ENCODE data around the gene SDHB.

Gene SDHB

DNA sequence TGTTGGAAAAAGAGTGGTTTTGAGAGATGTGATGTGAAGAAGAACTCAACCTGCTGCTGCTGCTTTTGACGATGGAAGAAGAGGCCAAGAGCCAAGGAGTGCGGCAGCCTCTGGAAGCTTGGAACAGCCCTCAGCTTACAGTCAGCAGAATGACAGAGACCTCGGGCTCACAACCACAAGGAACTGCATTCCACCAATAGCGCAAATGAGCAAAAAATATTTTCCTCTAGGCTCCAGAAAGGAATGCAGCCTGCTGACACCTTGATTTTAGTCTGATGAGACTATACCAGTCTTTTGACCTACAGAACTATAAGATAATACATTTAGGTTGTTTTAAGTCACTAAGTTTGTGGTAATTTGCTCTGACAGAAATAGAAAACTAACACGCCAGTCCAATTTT, 10.2 kb downstream of the SDHB start:
- no peak for DNase-seq

DNA sequence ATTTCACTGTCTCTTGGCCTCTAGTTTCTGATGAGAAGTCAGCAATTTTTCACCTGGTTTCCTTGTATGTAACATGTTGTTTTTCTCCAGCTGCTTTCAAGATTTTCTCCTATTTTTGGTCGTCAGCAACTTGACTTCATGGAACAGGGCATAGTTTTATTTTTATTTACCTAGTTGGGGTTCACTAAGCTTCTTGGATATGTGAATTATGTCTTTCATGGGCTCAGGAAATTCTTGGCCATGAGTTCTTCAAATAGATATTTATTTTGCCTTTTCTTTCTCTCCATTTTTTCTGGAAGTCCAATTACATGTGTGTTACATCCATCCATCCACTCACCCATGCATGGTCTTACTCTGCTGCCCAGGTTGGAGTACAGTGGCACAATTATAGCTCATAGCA, 13.7 kb downstream of the SDHB start:
- no peak for DNase-seq

DNA sequence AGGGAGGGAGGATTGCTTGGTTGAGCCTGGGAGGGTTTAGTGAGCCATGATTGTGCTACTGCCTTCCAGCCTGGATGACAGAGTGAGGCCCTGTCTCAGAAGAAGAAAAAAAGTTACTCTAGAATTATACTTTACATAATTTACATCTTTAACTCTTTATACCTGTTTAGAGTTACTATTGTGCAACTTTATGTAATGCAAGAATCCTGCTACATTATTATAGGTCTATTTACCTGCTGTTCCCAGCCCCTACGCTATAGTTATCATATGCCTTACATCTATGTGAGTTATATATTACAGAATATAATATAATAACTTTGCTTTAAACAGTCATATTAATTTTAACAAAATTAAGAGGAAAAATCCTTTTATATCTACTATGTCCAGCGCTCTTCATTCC, 14.3 kb downstream of the SDHB start:
- no peak for DNase-seq

DNA sequence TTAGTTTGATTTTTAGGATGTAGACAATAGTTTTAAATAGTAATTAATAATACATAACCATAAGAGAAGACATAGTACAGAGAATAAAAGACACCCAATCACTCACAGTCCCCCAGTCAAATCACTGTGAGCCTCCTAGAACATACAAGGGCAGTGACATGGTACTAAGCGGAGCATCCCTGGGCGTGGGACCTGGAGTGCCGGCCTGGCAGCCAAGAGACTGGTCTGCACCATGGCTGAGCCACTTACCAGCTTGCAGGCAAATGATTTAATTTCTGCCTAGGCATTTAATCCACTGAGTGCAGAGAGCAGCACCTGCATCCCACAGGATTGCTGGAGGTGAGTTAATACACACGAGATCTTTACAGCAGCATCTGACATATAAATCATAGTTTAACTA, 20.4 kb downstream of the SDHB start:
- no peak for DNase-seq

DNA sequence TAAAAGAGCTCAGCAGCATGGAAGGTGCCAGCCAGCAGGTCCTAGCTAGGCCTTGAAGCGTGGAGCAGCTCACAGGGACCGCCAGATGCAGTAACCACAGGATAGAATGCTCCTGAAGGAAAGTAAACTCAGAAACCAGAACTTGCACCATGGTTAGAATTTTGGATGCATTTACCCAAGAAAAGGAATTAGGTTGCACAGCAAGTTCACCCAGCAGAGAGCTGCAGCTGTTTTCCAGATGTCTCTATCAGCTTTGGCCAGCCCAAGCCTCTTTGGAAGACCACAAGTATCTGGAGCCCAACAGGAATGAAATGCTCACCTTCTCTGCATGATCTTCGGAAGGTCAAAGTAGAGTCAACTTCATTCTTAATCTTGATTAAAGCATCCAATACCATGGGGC, 21.1 kb downstream of the SDHB start:
- no peak for DNase-seq

DNA sequence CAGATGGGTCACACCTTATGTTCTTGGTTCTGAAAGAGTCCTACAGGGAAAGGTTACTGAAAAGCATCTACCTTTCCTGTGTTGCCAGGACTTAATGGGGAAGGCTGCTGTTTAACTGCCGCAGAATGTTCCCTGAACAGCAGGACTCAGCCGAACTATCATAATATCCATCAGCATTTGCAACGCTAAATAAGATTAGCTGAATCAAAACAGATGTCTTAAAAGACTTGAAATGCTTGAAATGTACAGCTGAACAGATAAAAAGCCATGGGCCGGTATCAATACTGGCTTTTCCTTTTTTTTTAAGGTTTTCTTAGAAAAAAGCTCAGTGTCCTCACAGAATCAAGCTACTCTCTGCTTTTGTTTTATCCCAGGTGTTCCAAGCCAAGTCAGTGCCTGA, 22.4 kb downstream of the SDHB start:
- DNase-seq, result no peak

DNA sequence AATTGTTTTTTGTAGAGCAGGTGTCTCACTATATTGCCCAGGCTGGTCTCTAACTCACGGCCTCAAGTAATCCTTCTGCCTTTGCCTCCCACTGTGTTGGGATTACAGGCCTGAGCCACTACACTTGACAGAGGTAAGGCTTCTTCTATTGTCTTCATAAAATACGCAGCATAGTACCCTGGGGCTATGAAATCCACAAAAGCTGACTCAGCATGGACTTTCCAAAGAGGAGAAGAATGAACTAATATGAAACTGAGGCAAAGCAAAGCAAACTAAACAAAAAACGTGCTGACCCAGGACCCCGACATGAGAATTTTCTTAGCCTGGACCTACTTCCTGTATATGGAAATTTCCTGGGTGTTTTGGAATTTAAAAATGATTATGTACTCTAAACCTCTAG, 23.6 kb downstream of the SDHB start:
- no peak for DNase-seq

DNA sequence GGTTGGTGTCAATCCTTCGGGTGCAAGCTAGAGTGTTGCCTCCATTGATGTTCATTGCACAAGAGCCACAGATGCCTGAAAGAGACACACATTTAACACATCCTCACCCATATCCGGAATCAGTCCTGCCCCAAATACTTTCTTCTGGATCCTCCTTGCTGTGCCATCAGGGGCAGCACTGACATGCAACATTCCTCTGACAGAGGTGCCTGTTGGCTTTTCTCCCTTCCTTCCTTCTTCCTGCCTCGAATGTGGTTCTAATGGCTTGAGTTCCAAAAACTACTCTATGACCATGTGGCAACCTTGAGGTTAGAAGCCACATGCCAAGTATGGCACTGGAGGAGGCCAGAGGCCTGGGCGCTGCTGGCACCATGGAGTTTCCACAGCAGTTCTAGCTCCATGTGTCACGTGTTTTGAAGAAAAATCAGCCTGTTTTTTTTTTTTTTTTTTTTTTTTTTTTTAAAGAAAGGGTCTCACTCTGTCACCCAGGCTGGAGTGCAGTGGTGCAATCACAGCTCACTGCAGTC, 25.1 kb downstream of the SDHB start:
- no peak for DNase-seq

DNA sequence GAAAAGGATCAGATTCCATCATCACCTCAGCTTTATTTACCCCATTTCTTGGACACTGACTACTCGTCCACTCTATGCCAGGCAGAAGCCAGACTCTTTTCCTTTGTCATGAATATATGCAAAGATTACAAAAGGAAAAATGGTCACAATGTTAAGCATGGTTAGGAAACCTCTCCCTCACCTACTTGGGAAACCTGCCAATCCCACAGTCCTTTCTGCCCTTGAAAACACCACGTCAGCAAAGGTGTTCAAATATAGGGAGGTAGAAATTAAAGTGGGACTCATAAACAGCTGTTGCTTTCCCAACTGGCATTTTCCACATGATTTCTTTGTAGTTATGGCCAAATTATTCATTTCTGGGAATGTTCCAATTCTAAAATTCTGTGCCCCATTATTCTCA, 25.9 kb downstream of the SDHB start:
- DNase-seq, result no peak

DNA sequence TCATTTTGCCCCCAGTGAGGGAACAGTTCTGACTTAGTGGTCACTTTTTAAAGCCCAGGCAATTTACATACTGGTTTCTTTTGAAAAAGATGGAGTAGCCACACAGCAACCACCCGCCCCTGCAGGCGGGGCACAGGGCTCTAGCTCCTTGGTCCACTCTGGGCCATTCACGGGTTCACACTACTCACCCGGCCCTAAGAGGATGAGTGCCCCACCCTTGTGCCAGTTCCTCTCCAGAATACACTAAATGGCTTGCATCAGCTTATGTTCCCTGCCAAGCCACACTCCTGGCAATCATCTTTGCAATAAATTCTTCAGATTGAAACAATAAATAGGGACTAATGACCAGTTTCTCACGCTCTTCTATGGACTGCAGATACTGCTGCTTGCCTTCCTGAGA, 26.4 kb downstream of the SDHB start:
- DNase-seq, result no peak

DNA sequence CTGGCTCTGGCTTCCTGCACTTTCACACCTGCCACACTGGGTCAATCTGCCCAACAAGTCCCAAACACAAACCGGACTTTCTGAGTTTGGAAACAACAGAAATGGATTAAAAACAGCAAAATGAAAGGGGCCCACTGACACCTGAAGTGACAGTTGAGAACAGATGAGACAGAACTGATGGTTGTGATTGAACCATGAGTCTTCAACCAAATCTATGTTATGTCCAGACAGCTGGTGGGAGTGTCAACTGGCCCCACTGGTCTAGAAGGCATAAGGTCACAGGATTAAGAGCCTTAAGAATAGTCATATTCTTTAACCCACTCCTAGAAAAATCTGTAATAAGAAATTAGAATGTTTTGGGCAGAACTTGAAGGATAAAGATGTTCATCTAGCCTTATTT, 29.1 kb downstream of the SDHB start:
- no peak for DNase-seq

DNA sequence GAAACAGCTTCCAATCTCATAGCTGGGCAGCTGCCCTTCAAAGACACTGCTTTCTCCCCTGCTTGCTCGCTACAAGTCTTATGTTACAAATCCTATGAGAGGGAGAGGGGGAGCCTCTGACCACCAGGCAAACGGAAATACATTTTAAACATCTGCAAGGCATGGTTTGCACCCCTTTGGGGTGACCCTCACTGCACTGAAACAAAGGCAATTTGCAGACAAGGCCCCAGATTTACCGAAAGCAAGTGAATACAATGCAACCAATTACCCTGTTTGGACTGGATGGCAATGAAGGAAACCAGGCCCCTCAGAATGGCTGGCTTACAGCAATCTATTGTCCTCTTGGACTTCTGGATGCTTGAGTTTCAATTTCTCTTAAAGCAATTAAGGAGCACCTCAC, 30.3 kb downstream of the SDHB start:
- no peak for DNase-seq

DNA sequence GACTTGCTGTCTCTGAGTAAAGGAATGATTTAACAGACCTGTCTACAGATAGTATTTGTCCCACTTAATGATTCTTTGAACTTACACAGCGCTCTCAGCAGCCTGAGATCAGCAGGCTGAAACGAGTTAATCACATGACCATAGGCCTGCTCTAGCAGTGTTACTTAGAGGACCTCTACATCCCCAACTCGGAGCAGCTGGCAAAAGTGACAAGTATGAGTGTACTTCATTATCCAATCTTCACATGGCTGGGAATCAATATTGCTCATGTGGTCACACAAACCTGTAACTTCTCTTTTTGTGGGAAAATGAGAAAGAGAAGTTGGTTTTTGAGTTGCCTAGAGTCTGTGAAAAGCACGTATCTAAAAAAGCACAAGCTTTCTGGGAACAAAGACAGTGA, 30.7 kb downstream of the SDHB start:
- DNase-seq, result no peak

DNA sequence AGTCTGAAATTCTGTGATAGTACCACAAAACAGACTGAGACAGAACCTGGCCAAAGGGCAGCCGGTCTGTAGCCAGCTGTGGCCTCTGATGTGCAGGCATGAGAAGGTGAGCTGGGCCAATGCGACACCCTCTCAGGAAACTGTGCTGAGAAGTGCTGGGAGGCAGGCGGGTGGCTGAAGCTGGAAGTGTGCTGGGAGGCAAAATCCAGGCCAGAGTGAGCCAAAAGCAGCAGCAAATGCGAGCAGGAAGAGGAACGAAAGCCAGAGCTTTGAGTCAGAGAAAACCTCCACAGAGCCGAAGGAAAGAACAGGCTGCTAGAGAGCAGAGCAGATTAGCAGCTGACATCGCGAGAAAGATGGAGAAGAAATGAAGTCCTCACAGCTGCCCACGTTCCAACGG, 31.9 kb downstream of the SDHB start:
- DNase-seq, result no peak

DNA sequence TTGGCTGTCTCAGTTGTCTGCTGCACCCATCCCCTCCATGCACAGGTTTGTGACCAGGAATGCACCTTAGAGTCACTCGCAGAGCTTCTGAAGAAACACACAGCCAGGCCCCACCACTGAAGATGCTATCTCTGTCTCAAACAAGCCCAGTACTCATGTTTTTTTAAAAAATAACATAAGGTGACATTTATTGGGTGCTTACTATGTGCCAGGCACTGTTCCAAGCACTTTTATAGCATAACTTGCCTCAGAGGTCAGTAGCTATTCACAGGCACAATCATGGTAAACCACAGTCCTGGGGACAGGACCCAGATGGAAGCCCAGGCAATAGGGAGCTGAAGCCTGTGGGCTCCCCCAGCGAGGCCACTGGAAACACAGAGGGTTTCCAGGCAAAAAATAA, 33.3 kb downstream of the SDHB start:
- DNase-seq, result no peak

DNA sequence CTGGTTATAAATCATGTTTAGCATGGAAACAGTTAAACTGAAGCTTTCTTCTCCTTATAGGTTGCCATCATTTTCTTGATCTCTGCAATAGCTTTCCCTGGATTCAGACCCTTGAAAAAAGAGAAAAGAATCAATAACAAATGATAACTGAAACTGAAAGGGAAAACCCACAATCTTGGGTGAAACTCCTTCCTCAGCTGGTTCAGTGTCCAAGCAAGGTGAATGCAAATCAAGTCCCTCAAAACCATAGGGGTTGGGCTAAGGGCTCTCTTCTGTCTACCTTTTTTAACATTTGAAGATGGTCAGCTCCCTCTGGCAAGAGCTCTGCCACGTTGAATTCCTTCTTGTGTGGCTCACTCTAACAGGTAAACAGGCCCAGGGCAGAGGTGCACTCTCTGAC, 35.0 kb downstream of the SDHB start:
- DNase-seq, result no peak

DNA sequence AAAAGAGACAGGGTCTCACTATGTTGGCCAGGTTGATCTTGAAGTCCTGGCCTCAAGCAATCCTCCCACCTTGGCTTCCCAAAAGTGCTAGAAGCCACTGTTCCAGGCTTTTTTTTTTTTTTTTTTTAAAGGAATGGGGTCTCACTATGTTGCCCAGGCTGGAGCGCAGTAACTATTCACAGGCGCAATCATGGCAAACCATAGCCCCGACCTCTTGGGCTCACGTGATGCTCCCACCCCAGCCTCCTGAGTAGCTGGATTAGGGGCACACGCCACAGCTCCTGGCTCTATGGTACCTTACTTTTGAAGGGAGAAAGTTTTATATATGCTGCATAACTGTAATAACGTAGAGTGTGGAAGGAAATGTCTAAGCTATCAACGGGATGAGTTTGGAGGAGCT, 36.4 kb downstream of the SDHB start:
- no peak for DNase-seq

DNA sequence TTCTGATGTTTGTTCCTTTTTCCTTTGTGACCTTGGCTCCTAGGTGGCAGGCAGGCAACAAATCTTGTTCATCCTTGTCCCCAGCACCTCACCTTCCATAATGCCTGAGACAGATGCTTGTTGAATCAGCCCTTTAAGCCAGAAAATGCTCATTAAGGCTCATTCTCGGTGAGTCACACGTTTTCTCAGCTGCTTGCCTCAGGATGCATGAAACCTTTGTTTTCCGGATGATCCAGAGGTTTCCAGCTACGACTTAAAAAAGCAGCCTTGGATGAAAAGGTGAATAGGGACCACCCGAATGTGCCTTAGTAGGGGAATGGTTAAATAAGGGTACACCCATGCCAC, 37.5 kb downstream of the SDHB start:
- no peak for DNase-seq

DNA sequence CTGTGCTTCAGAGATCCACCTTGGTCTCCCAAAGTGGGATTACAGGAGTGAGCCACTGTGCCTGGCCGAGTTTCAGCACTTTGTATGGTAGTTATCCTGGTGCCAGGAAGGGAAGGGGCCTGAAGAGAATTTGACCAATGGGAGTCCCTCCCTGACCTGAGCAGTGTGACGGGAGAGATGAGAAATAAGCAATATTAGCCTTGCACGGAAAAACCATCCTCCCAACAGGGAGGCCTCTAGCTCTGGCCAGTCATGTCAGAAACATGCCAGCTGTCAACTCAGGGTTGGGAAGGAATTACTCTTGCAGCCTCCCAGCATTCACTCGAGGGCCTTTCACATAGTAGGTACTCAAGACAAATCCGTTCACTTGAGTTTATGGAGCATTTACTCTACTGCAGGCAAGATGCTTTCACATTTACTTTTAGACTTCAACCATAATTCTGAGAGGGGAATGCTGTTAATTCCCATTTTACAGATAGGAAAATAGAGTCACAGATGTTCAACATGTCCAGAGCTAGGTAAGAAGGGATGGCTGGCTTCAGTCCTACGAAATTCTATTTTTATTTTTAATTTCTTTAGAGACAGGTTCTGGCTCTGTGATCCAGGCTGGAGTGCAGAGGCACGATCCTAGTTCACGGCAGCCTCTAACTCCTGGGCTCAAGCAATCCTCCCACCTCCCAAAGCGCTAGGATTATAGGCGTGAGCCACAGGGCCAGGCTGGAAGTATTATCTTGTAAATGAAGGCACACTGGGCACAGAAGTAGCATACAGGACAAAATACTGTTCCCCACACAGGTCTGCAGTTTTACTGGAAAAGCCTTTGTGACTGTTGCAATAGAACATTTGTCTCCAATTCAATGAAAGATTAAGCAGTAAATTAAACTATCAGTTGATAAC, 38.9 kb downstream of the SDHB start:
- DNase-seq, result no peak

DNA sequence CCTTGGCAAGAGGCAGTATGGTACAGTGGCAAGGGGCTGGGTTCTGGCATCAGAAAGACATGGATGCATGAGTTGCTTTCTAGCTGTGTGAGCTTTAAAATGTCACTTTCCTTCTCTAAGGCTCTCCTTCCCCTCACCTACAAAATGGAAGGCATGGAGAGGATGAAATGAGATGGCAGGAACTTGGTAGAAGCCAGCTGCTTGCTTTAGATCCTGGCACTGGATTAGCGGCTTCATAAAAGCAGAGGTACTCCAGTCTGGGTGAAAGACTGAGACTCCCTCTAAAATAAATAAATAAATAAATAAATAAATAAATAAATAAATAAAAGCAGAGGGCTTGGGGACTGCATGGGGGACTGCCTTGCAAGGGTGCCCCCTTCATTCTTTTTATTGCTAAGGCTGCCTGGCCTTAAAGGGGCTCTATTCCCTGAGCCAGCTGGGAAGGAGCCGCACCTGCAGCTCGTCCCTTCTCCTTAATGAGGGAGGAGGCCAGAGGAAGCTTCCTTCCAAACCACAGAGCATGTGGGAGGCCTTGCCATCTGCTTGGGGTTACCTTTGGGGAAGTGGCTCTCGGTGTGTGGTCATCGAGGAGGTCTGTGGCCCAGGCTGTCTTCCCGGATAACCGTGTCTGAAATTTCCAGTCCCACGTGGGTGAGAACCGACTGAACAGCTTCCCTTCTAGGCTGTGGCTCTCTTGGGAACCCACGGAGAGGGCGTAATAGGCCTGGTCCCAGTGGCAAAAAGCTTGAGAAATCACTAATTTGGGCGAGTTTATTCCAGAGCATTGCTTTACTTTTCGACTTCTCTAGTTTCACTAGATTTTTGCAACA, 40.1 kb downstream of the SDHB start:
- DNase-seq, result no peak

DNA sequence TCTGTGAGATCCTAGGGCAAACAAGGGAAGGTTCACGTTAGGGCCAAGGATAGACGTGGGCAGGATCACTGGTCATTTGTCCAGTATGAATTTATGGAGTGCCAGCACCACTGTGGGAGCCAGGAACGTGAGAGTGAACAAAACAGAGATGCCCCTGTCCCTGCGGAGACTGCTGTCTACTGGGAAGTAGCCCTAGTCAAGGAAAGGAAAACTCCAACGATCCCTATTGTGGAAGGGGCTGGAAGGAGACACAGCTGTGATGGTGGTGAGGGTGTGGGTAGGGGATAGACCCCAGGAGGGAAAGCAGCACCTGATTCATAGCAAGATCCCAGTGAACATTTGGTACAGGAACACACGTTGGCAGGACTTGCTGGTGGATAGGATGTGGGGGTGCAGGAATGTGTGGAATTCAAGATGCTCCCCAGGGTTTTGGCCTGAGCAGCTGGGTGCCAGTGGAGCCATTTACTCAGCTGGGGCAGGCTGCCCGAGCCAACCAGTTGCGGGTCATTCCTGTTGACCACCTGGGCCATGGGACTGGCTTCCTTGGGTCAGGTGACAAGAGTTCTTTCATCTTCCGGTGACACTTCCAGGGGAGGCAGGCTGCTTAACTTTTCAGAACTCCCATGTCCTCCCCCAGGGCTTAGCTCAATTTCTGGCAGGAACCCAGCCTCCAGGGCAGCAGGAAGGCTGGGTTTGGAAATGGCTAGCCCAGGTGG, 40.9 kb downstream of the SDHB start:
- DNase-seq, result no peak

DNA sequence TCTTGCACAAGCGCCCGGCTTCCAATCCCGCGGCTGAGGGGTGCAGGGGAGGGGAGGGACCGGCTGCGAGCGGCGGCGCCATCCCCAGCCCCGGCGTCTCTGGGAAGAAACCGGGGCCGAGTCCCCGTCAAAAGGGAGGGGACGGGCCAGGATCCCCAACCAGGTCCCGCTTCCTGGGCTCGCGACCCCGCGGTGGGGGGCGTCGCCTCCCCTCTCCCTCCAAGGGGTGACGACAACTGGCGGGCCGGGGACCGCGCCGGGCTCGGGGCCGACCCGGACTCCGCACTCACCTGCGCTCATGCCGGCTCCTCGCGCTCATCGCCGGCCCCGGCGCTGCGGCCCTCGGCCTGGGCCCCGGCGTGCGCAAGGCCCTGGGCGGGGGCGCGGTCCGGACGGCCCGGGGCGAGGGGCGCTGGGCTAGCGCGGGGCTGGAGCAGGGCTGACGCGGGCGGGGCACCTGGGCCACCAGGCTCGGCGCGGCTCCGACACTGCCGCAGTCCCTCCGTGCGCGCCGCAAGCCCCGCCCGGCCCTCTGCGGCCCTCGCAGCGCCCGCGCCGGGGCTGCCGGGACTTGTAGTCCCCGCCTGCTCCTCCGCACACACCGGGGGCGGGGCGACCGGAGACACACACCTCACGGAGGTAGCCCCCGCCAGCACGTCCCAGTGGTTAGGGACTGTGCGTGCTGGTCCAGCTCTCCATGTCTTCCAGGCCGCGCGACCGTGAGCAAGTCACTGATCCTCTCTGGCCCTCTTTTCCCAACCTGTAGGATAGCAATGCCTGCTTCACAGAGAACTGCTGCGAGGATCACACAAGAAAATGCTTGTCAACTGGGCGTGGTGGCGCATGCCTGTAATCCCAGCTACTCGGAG, 42.2 kb downstream of the SDHB start, which contains the start of gene ATP13A2:
Gene ATP13A2 (minus strand): TSS at position 490 of the 869 bp plus-strand sequence. CDS start 190 bp downstream, at position 300.
- peak; percentile 73 to 97 for DNase-seq
